MM.1S (cell line): ENCODE data around the gene TMEM97.

Experiments
- EZH2 ChIP-seq: fragments of 300-600 bp; sonication (generic); optimal IDR thresholded peaks from 2 replicates; pipeline ENCODE3; 2017; ENCODE audit warnings: low read depth, mild to moderate bottlenecking, antibody characterized with exemption, low read length, mixed read lengths
- EZH2phosphoT487 ChIP-seq: fragments of 300-600 bp; sonication (generic); IDR thresholded peaks from 2 replicates; pipeline ENCODE4 v1.6.1; 2018; ENCODE audit warnings: antibody characterized with exemption, low read length
- TF ChIP-seq, protein P1 (sequence below): fragments of 300-600 bp; sonication (generic); IDR thresholded peaks from 2 replicates; pipeline ENCODE4 v1.5.1; 2016; ENCODE audit warnings: antibody characterized with exemption, low read length, mixed read lengths

DNA sequence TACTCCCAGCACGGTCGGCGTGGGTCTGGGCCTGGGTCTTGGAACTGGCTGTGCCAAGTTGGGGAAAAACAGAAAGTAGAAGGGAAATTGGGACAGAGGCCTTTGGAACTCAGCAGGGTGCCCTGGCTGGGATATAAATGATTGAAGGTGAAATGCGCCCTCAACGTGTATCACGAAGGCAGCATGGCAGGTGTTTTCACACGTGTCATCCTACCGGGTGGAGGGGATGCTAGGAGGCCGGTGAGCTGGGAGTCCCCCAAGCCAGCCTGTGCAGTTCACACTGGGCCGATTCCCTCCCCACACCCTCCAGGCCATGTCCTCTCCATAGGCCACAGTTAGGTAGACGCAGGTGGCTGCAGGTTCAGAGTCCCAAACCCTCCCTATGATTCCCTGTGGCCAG lies 22.5 kb downstream of the TMEM97 start:
- TF ChIP-seq, protein P1, sequence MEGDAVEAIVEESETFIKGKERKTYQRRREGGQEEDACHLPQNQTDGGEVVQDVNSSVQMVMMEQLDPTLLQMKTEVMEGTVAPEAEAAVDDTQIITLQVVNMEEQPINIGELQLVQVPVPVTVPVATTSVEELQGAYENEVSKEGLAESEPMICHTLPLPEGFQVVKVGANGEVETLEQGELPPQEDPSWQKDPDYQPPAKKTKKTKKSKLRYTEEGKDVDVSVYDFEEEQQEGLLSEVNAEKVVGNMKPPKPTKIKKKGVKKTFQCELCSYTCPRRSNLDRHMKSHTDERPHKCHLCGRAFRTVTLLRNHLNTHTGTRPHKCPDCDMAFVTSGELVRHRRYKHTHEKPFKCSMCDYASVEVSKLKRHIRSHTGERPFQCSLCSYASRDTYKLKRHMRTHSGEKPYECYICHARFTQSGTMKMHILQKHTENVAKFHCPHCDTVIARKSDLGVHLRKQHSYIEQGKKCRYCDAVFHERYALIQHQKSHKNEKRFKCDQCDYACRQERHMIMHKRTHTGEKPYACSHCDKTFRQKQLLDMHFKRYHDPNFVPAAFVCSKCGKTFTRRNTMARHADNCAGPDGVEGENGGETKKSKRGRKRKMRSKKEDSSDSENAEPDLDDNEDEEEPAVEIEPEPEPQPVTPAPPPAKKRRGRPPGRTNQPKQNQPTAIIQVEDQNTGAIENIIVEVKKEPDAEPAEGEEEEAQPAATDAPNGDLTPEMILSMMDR: no peak
- TF ChIP-seq EZH2 (no peak), EZH2phosphoT487 (no peak)
